Measurements from ENCODE around the gene SHC2. TPM values are rescaled to one million over a fixed set of nuclear protein-coding genes. Genes with fewer than 3 reads are reported as not detected.

Gene SHC2
- total and polyA plus RNA-seq, 4 donors, result 11.2 to 23.1 (median 14.5) TPM

DNA sequence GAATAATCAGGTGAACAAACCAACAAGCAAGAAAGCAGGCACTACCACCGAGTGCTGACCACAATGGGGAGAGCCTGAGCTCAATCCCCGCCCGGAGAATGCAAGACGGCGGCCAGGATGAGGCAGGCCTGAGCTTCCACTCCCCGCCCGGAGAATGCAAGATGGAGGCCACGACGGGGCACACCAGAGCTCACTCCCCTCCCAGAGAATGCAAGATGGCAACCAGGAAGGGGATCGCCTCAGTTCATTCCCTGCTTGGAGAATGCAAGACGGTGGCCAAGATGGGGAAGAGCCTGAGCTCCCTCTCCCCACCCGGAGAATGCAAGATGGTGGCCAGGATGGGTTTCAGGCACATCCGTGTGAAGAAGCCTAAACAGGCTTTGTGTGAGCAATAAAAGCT, 91.6 kb downstream of the SHC2 start:
- DNase-seq, result no peak
- Histone ChIP-seq H3K36me3 (ENCODE audit: control insufficient read depth in 4 of 4, insufficient read depth in 4 of 4, low read length in 4 of 4) (no peaks in the 10 kb centered on the region), H3K9me3 (ENCODE audit: control insufficient read depth in 4 of 4, insufficient read depth in 3 of 4, low read length in 3 of 4) (no peaks in the 10 kb centered on the region), H3K27me3 (ENCODE audit: control insufficient read depth in 3 of 3, insufficient read depth in 3 of 3, low read length in 2 of 3) (peaks cover 0 to 15% (median 15%) of the 10 kb centered on the region in 3 donors), H3K4me1 (ENCODE audit: control insufficient read depth in 5 of 5, insufficient read depth in 5 of 5, low read length in 5 of 5) (peaks cover 0 to 2% (median 0%) of the 10 kb centered on the region in 5 donors), H3K4me3 (no peak overlapping the region), H3K9ac (ENCODE audit: insufficient read depth in 1 of 2, low read length in 2 of 2) (no peak overlapping the region), H3K27ac (ENCODE audit: low read depth in 1 of 2, low read length in 1 of 2) (no peak overlapping the region)
- TF ChIP-seq, protein P1, sequence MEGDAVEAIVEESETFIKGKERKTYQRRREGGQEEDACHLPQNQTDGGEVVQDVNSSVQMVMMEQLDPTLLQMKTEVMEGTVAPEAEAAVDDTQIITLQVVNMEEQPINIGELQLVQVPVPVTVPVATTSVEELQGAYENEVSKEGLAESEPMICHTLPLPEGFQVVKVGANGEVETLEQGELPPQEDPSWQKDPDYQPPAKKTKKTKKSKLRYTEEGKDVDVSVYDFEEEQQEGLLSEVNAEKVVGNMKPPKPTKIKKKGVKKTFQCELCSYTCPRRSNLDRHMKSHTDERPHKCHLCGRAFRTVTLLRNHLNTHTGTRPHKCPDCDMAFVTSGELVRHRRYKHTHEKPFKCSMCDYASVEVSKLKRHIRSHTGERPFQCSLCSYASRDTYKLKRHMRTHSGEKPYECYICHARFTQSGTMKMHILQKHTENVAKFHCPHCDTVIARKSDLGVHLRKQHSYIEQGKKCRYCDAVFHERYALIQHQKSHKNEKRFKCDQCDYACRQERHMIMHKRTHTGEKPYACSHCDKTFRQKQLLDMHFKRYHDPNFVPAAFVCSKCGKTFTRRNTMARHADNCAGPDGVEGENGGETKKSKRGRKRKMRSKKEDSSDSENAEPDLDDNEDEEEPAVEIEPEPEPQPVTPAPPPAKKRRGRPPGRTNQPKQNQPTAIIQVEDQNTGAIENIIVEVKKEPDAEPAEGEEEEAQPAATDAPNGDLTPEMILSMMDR (IDR thresholded peaks at IDR 0.05; ENCODE audit: control extremely low read depth, extremely low read depth), result no peak
- WGBS, 2 donors, result 89% methylated on average over 13 of the region's 13 CpGs
- ATAC-seq (ENCODE audit: insufficient read depth, low FRiP score), result no peak

DNA sequence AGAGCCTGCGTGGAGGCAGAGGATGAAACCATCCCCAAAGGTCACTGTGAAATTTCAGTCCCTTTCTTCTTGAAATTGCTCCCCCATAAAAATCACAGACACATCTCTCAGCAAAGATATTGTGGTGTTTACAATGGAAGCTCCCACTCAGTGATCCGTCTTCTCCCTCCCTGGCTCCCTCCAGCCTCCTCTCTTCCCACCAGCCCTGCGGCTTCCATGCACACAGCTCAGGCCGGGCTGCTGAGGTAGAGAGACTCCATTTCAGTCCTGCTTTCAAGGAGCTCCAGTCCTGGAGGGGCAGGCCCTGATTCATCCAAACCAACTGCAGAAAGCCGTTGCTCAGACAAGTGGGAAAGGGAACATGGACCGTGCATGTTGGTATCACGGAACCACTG, 92.2 kb downstream of the SHC2 start:
- H3K4me1 ChIP-seq (ENCODE audit: control insufficient read depth in 5 of 5, insufficient read depth in 5 of 5, low read length in 5 of 5), result peaks cover 0 to 2% (median 0%) of the 10 kb centered on the region in 5 donors
- no peaks in the 10 kb centered on the region for H3K9me3 ChIP-seq (ENCODE audit: control insufficient read depth in 4 of 4, insufficient read depth in 3 of 4, low read length in 3 of 4)
- DNase-seq (no peak), ATAC-seq (ENCODE audit: insufficient read depth, low FRiP score) (no peak)
- H3K36me3 ChIP-seq (ENCODE audit: control insufficient read depth in 4 of 4, insufficient read depth in 4 of 4, low read length in 4 of 4), result no peaks in the 10 kb centered on the region
- H3K9ac ChIP-seq (ENCODE audit: insufficient read depth in 1 of 2, low read length in 2 of 2), result no peak overlapping the region
- H3K27ac ChIP-seq (ENCODE audit: low read depth in 1 of 2, low read length in 1 of 2), result no peak overlapping the region
- WGBS, 2 donors, result 79 to 84% methylated on average over 7 of the region's 7 CpGs
- TF ChIP-seq, protein P1 (IDR thresholded peaks at IDR 0.05; ENCODE audit: control extremely low read depth, extremely low read depth), result no peak
- no peak overlapping the region for H3K4me3 ChIP-seq
- peaks cover 0 to 15% (median 12%) of the 10 kb centered on the region in 3 donors for H3K27me3 ChIP-seq (ENCODE audit: control insufficient read depth in 3 of 3, insufficient read depth in 3 of 3, low read length in 2 of 3)

DNA sequence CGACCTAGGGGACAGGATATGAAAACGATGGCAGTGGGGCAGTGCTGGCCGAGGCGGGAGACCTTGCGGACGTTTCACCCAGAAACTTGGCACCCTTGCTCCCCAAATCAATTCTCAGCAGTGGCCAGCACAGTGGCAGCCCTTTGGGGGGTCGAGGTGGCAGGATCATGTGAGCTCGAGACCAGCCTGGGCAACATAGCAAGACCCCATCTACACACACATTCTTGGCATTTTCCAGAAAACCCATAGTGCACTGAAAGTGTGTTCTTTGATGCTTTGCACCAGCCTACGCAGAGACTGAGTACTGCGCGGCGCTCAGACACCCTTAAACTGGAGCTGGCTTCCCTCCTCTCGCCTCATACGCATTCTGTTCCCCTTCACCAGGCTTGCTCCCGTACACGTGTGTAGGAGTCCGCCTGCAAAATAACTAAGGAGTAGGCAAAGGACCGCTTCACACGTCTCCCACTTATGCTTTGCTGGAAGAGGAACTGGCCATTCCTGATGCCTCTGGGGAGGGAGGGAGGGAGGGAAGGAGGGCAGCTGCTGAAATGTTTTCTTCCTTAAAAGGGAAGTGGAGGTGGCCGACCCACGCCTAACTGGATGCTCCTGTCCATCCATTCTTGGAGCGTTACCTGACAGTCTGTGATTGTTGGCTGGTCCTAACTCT, 92.7 kb downstream of the SHC2 start:
- no peak overlapping the region for H3K4me3 ChIP-seq
- WGBS, 2 donors, result 72 to 73% methylated on average over 22 of the region's 22 CpGs
- ATAC-seq (ENCODE audit: insufficient read depth, low FRiP score) (no peak), DNase-seq (no peak)
- no peaks in the 10 kb centered on the region for H3K36me3 ChIP-seq (ENCODE audit: control insufficient read depth in 4 of 4, insufficient read depth in 4 of 4, low read length in 4 of 4)
- H3K9ac ChIP-seq (ENCODE audit: insufficient read depth in 1 of 2, low read length in 2 of 2), result no peak overlapping the region
- peaks cover 0 to 2% (median 0%) of the 10 kb centered on the region in 5 donors for H3K4me1 ChIP-seq (ENCODE audit: control insufficient read depth in 5 of 5, insufficient read depth in 5 of 5, low read length in 5 of 5)
- H3K9me3 ChIP-seq (ENCODE audit: control insufficient read depth in 4 of 4, insufficient read depth in 3 of 4, low read length in 3 of 4), result no peaks in the 10 kb centered on the region
- TF ChIP-seq, protein P1 (IDR thresholded peaks at IDR 0.05; ENCODE audit: control extremely low read depth, extremely low read depth), result no peak
- H3K27me3 ChIP-seq (ENCODE audit: control insufficient read depth in 3 of 3, insufficient read depth in 3 of 3, low read length in 2 of 3), result peaks cover 0 to 15% (median 11%) of the 10 kb centered on the region in 3 donors
- no peak overlapping the region for H3K27ac ChIP-seq (ENCODE audit: low read depth in 1 of 2, low read length in 1 of 2)

Data from lung (tissue), 12 donors.